ENCODE results near the gene RALY.

The RALY gene

DNA sequence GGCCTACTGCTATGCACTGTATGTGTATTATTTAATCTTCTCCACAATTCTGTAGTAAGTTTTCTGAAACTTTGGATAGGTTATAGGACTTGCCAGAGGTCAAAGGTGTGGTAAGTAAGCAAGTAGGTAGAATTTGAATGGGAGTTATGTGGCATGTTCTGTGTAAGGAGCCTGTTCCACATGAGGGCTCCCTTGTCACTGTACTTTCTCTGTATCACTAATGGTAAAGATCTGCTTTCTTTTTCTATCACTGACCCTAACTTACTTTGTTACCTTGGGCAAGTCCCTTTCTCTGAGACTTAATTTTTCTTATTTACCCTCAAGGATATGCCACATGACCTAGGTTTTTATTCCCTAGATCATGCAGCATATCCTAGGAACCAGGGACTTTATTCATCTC lies 68.0 kb downstream of the RALY start:
- POLR2A ChIA-PET, result no interaction called here
- CTCF ChIA-PET, result no interaction called here
- TF ChIP-seq CTBP1 (IDR thresholded peaks at IDR 0.05; ENCODE audit: borderline replicate concordance), result no peak
- no peak for TF ChIP-seq ZNF384 (IDR thresholded peaks at IDR 0.05)
- no peak for TF ChIP-seq LEF1 (IDR thresholded peaks at IDR 0.05; ENCODE audit: borderline replicate concordance)
- DNase-seq (ENCODE audit: extremely low spot score), result no peak

DNA sequence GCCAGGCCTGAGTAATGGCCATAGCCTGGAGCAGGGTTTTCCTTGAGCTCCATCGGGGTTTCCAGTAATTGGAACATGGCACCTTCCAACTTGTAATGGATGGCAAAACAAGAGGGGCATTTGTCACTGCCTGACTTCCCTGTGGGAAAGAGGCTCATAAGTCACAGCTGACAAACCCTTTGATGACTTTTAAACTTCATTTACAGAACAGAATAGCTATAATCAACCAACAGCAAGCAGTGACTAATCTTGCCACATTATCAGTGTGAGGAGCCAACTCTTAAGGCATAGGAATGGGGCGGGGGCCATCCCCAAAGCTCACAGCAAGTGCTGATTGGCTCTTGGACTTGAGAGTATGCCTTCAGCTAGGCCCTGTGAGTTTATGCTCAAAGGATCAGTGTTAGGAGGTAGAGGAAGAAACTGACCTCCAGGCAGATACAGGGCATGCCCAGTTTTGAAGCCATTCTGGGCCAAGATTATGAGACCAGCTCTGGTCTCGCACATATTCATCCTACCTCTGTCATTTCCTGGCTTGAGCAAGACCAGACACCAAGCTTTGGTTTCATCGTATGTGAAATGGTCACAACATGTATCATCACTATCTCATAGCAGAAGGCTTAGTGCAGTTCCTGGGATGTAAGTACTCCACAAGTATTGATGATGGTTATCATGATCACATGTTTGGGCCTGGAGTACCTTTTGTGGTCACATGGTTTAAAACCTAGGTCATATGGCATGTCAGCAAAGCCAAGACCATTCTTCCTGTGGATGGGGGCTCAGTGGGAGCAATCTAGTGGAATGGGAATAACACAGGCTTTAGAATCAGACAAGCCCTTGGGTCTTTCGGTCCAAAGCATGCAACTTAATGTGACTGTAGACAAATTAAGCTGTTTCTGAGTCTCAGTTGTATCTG lies 69.1 kb downstream of the RALY start:
- no peak for TF ChIP-seq SP1 (IDR thresholded peaks at IDR 0.05)
- no peak for TF ChIP-seq CTBP1 (IDR thresholded peaks at IDR 0.05; ENCODE audit: borderline replicate concordance)
- TF ChIP-seq L3MBTL2 (conservative IDR thresholded peaks at IDR 0.05), result no peak
- no peak for TF ChIP-seq ARNT (IDR thresholded peaks at IDR 0.05)
- no peak for TF ChIP-seq FOXM1 (IDR thresholded peaks at IDR 0.05; ENCODE audit: borderline replicate concordance)
- no peak for TF ChIP-seq FOXA1 (IDR thresholded peaks at IDR 0.05)
- DNase-seq (ENCODE audit: extremely low spot score), result no peak
- ChIA-PET POLR2A (no interaction called here), CTCF (no interaction called here)

DNA sequence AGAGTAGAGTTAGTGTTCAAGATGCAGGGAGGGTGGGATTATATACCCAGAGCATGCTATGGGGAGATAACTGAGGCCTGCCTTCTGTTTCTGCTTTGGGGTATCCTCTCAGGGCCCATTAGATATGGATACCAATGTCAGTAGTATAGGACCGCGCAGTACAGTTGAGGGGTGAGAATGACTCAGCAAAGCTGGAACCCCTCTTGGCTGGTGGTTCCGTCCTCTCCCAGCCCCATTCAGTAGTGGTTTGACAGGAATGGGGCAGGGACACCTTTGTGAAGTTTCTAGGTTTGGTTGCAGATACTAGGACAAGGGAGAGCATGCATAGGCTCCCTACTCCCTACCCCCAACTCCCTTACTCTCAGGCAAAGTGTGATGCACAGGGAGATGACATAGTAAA lies 70.6 kb downstream of the RALY start:
- DNase-seq (ENCODE audit: extremely low spot score), result no peak
- ChIA-PET POLR2A (no interaction called here), CTCF (interaction anchor here (1.2 kb wide), 1 partner anchor 11 kb away, joined by 4 read pairs; no protein-coding TSS in a partner anchor)
- TF ChIP-seq FOXM1 (IDR thresholded peaks at IDR 0.05; ENCODE audit: borderline replicate concordance), result no peak
- no peak for TF ChIP-seq L3MBTL2 (conservative IDR thresholded peaks at IDR 0.05)

DNA sequence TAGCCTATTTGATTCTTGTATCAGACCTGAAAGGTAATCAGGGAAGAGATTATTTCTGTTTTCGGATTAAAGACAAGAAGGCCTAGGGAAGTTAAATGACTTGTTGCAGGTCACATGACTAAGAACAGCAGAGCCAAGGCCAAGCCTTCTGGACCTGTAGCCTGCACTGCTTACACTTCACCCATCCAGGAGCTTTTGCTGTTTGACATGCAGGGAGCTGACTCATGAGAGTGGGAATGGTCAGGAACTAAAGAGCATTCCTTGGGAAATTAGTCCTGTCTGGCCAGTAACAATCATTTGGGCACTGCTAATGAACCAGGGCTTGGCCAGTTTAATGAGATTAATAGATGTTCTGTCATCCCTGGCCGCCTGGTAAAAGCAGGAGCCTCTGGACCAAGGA lies 71.5 kb downstream of the RALY start:
- CTCF ChIA-PET, result no interaction called here
- TF ChIP-seq SP1 (IDR thresholded peaks at IDR 0.05) (no peak), LEF1 (IDR thresholded peaks at IDR 0.05; ENCODE audit: borderline replicate concordance) (no peak), FOXK2 (IDR thresholded peaks at IDR 0.05) (no peak), SUZ12 (IDR thresholded peaks at IDR 0.05) (no peak), BHLHE40 (IDR thresholded peaks at IDR 0.05; ENCODE audit: borderline replicate concordance) (no peak), FOXM1 (IDR thresholded peaks at IDR 0.05; ENCODE audit: borderline replicate concordance) (no peak), NFRKB (IDR thresholded peaks at IDR 0.05) (no peak), ELF4 (IDR thresholded peaks at IDR 0.05) (no peak), HDGF (IDR thresholded peaks at IDR 0.05; ENCODE audit: borderline replicate concordance) (no peak), ZNF384 (IDR thresholded peaks at IDR 0.05) (no peak), CTBP1 (IDR thresholded peaks at IDR 0.05; ENCODE audit: borderline replicate concordance) (no peak), TARDBP (IDR thresholded peaks at IDR 0.05) (no peak), ARNT (IDR thresholded peaks at IDR 0.05) (no peak), L3MBTL2 (conservative IDR thresholded peaks at IDR 0.05) (no peak), FOXA1 (IDR thresholded peaks at IDR 0.05) (no peak)
- TF ChIP-seq, protein P1, sequence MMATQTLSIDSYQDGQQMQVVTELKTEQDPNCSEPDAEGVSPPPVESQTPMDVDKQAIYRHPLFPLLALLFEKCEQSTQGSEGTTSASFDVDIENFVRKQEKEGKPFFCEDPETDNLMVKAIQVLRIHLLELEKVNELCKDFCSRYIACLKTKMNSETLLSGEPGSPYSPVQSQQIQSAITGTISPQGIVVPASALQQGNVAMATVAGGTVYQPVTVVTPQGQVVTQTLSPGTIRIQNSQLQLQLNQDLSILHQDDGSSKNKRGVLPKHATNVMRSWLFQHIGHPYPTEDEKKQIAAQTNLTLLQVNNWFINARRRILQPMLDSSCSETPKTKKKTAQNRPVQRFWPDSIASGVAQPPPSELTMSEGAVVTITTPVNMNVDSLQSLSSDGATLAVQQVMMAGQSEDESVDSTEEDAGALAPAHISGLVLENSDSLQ (IDR thresholded peaks at IDR 0.05), result no peak
- no peak for DNase-seq (ENCODE audit: extremely low spot score)
- POLR2A ChIA-PET, result no interaction called here

DNA sequence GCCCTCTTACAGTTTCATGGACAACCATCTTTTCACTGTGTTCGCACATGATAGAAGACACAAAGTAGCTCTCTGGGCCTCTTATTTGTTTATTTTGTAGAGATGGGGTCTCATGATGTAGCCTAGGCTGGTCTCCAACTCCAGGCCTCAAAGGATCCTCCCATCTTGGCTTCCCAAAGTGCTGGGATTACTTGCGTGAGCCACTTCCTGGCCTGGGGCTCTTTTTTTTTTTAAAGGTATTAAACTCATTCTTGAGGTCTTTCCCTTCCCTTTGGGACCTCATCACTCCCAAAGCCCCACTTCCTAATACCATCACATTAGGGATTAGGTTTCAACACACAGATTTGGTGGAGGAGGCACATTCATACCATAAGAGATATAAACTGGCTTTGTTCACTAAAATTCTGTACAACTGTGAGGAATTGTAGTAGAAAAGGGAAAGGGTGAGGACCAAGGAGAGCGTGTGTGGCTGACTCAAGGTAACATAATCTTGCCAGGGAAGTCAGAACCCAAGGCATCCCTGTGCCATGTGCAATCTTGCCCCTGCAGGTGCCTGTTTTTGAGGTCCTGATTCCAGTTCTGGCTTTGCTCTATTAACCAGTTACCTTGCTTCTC lies 72.9 kb downstream of the RALY start:
- ChIA-PET POLR2A (no interaction called here), CTCF (no interaction called here)
- DNase-seq (ENCODE audit: extremely low spot score), result no peak
- TF ChIP-seq FOXM1 (IDR thresholded peaks at IDR 0.05; ENCODE audit: borderline replicate concordance) (no peak), SUZ12 (IDR thresholded peaks at IDR 0.05) (no peak), HDGF (IDR thresholded peaks at IDR 0.05; ENCODE audit: borderline replicate concordance) (no peak), SP1 (IDR thresholded peaks at IDR 0.05) (no peak), FOXK2 (IDR thresholded peaks at IDR 0.05) (no peak), ARNT (IDR thresholded peaks at IDR 0.05) (no peak), ELF4 (IDR thresholded peaks at IDR 0.05) (no peak), TARDBP (IDR thresholded peaks at IDR 0.05) (no peak), BHLHE40 (IDR thresholded peaks at IDR 0.05; ENCODE audit: borderline replicate concordance) (no peak), NFRKB (IDR thresholded peaks at IDR 0.05) (no peak), ZNF384 (IDR thresholded peaks at IDR 0.05) (no peak), LEF1 (IDR thresholded peaks at IDR 0.05; ENCODE audit: borderline replicate concordance) (no peak), L3MBTL2 (conservative IDR thresholded peaks at IDR 0.05) (no peak), CTBP1 (IDR thresholded peaks at IDR 0.05; ENCODE audit: borderline replicate concordance) (no peak), FOXA1 (IDR thresholded peaks at IDR 0.05) (no peak)
- TF ChIP-seq, protein P1 (IDR thresholded peaks at IDR 0.05), result no peak

DNA sequence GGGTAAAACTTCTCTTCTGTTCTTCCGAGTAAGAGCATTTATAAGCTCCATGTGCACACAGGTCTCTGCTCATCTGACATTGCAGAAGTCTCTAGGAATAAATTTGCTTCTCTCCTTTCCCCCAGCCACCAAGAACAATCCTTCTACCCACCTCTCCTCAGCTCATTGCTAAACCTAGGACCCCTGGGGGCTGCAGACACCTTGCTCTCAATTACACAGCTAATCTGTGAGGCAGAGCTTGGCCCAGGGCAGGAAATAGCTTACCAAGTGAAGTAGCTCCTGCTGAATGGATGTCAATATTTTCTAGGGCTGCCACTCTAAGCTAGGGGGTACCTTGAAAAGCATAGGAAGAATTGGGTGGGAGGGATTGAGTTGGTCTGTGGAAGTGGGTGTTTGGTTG lies 74.3 kb downstream of the RALY start:
- CTCF ChIA-PET, result interaction anchor here (0.5 to 2.0 kb wide), 7 partner anchors 62 to 276 kb away, joined by 3 to 11 read pairs (median 3); no protein-coding TSS in a partner anchor
- DNase-seq (ENCODE audit: extremely low spot score), result no peak
- POLR2A ChIA-PET, result interaction anchor here (1.5 to 1.8 kb wide), 2 partner anchors 44 to 75 kb away, joined by 4 read pairs; partner anchors contain the start of gene EIF2S2

More for the DNA sequence above, 74.3 kb downstream of the RALY start:
- TF ChIP-seq ARNT (IDR thresholded peaks at IDR 0.05) (no peak), TARDBP (IDR thresholded peaks at IDR 0.05) (no peak), FOXM1 (IDR thresholded peaks at IDR 0.05; ENCODE audit: borderline replicate concordance) (no peak), L3MBTL2 (conservative IDR thresholded peaks at IDR 0.05) (no peak), LEF1 (IDR thresholded peaks at IDR 0.05; ENCODE audit: borderline replicate concordance) (no peak), ZNF384 (IDR thresholded peaks at IDR 0.05) (no peak), ELF4 (IDR thresholded peaks at IDR 0.05) (no peak), HDGF (IDR thresholded peaks at IDR 0.05; ENCODE audit: borderline replicate concordance) (no peak), CTBP1 (IDR thresholded peaks at IDR 0.05; ENCODE audit: borderline replicate concordance) (no peak), SP1 (IDR thresholded peaks at IDR 0.05) (no peak), FOXK2 (IDR thresholded peaks at IDR 0.05) (no peak), SUZ12 (IDR thresholded peaks at IDR 0.05) (no peak), FOXA1 (IDR thresholded peaks at IDR 0.05) (no peak), NFRKB (IDR thresholded peaks at IDR 0.05) (no peak), BHLHE40 (IDR thresholded peaks at IDR 0.05; ENCODE audit: borderline replicate concordance) (no peak)
- TF ChIP-seq, protein P1 (IDR thresholded peaks at IDR 0.05), result no peak
